Umbilical cord (tissue), 2 donors: ENCODE measurements around the gene PPP1R13B. TPM values are rescaled to one million over a fixed set of nuclear protein-coding genes. Genes with fewer than 3 reads are reported as not detected.
"Not testable (repeated sequence)": the region's sequence is repeated elsewhere in the genome, so short reads cannot be mapped to it uniquely, and the experiment has no call there.

ENCODE experiments used
- DNase-seq: peaks from one replicate; pipeline ENCODE4 v3.0.0-alpha.2; 2015; ENCODE audit warnings: low spot score
- total RNA-seq: library from RNA; depleted of rRNA; stranded (reverse); fragments of >200 nt; gene quantifications from one replicate; pipeline ENCODE4 v1.2.3, GENCODE V29; 2014; ENCODE audit warnings: low replicate concordance; ENCODE audit not compliant: insufficient read depth

Gene PPP1R13B
- total RNA-seq, 1 donor from 2014 or later, result 3.4 TPM

- DNase-seq, result peak; percentile 59
These were observed 45.0 kb downstream of the PPP1R13B start for GRCh38 chr14:103802356-103802755.

- DNase-seq, result peak; percentile 54
These were observed 45.9 kb downstream of the PPP1R13B start for GRCh38 chr14:103801459-103801858.

- not testable (repeated sequence) for DNase-seq
These were observed 54.2 kb downstream of the PPP1R13B start for GRCh38 chr14:103793192-103793591.

- no peak for DNase-seq
These were observed 59.3 kb downstream of the PPP1R13B start for GRCh38 chr14:103788086-103788485.

- no peak for DNase-seq
These were observed 65.0 kb downstream of the PPP1R13B start for GRCh38 chr14:103782376-103782775.

GRCh38 chr14:103776319-103776718 lies 71.1 kb downstream of the PPP1R13B start:
- not testable (repeated sequence) for DNase-seq

GRCh38 chr14:103775506-103775905 lies 71.9 kb downstream of the PPP1R13B start:
- DNase-seq, result no peak

- DNase-seq, result peak; percentile 93
These were observed 73.9 kb downstream of the PPP1R13B start for GRCh38 chr14:103773521-103773920.

- no peak for DNase-seq
These were observed 75.2 kb downstream of the PPP1R13B start for GRCh38 chr14:103772078-103772712.

- no peak for DNase-seq
These were observed 76.5 kb downstream of the PPP1R13B start for GRCh38 chr14:103770902-103771301.

GRCh38 chr14:103770500-103770899 lies 76.9 kb downstream of the PPP1R13B start:
- DNase-seq, result no peak

GRCh38 chr14:103767336-103767894 lies 80.0 kb downstream of the PPP1R13B start:
- peak; percentile 96 for DNase-seq

GRCh38 chr14:103765526-103765925 lies 81.8 kb downstream of the PPP1R13B start:
- no peak for DNase-seq

GRCh38 chr14:103763730-103764488 lies 83.5 kb downstream of the PPP1R13B start:
- no peak for DNase-seq

- DNase-seq, result no peak
These were observed 84.8 kb downstream of the PPP1R13B start for GRCh38 chr14:103762541-103762940.

- no peak for DNase-seq
These were observed 85.3 kb downstream of the PPP1R13B start for GRCh38 chr14:103762036-103762435.

- DNase-seq, result no peak
These were observed 89.2 kb downstream of the PPP1R13B start for GRCh38 chr14:103758059-103758776.

- DNase-seq, result no peak
These were observed 92.3 kb downstream of the PPP1R13B start for GRCh38 chr14:103755060-103755459.

- DNase-seq, result no peak
These were observed 93.6 kb downstream of the PPP1R13B start for GRCh38 chr14:103753774-103754173.

- DNase-seq, result no peak
These were observed 97.5 kb downstream of the PPP1R13B start for GRCh38 chr14:103749860-103750259.

- DNase-seq, result no peak
These were observed 97.9 kb downstream of the PPP1R13B start for GRCh38 chr14:103749452-103749851.

- no peak for DNase-seq
These were observed 98.9 kb downstream of the PPP1R13B start for GRCh38 chr14:103748534-103748857.
